Breast epithelium (tissue), 4 donors: ENCODE measurements around the gene SH3GL2. TPM values are rescaled to one million over a fixed set of nuclear protein-coding genes. Genes with fewer than 3 reads are reported as not detected.
"Not testable (repeated sequence)": the region's sequence is repeated elsewhere in the genome, so short reads cannot be mapped to it uniquely, and the experiment has no call there.

Experiments used
- DNase-seq, 2 donors: peaks; one replicate each; pipeline ENCODE4 v3.0.0-alpha.2; 2019; ENCODE audit warnings: low spot score in 2 of 2
- H3K27ac ChIP-seq, 2 donors: fragments of 200-600 bp; sonication (generic) in 1 of 2; one replicate each; pipeline ENCODE4 v1.5.1; 2016 to 2019; ENCODE audit warnings: mild to moderate bottlenecking in 1 of 2
- H3K27me3 ChIP-seq, 2 donors: fragments of 200-600 bp; sonication (generic) in 1 of 2; one replicate each; pipeline versions ENCODE4 v1.5.1 to v1.6.0; 2017 to 2019; ENCODE audit warnings: control low read depth in 1 of 2, mild to moderate bottlenecking in 1 of 2
- H3K36me3 ChIP-seq: fragments of 200-600 bp; one replicate; pipeline ENCODE4 v1.5.1; 2019
- H3K4me1 ChIP-seq, 2 donors: fragments of 200-600 bp; sonication (generic); one replicate each; pipeline ENCODE4 v1.5.1; 2016 to 2019; ENCODE audit warnings: control low read depth in 1 of 2
- H3K4me3 ChIP-seq, 3 donors: fragments of 200-600 bp; sonication (generic); 1 replicate in 2 of 3; 2 replicates in 1 of 3; pipeline ENCODE4 v1.5.1; 2016 to 2019; ENCODE audit warnings: mild to moderate bottlenecking in 3 of 3, moderate library complexity in 2 of 3
- H3K9me3 ChIP-seq, 2 donors: fragments of 200-600 bp; sonication (generic) in 1 of 2; one replicate each; pipeline ENCODE4 v1.5.1; 2016 to 2019; ENCODE audit warnings: control low read depth in 1 of 2
- POLR2A ChIP-seq: fragments of 450-650 bp; IDR thresholded peaks from one replicate; pipeline ENCODE4 v1.6.1; 2016; ENCODE audit warnings: antibody characterized with exemption, mild to moderate bottlenecking, moderate library complexity
- POLR2AphosphoS5 ChIP-seq, 3 donors: sonication (generic); formaldehyde crosslinking; IDR thresholded peaks; one replicate each; pipeline ENCODE4 v1.6.1; 2017; ENCODE audit warnings: antibody characterized with exemption in 3 of 3
- intact Hi-C: fragments of 100-400 bp; cut with DNase I; formaldehyde crosslinking; loops from one replicate; pipeline ENCODE4 v1.15.1; 2023; ENCODE audit warnings: low total_unique reads
- total RNA-seq, 3 donors: library from RNA; depleted of rRNA; stranded (reverse); fragments of >200 nt; gene quantifications; one replicate each; pipeline ENCODE4 v1.1.0, GENCODE V29; 2016
- TF ChIP-seq, protein P1 (sequence below), 3 donors: fragments of 450-650 bp; IDR thresholded peaks; one replicate each; pipeline ENCODE4 v1.5.1; 2016 to 2017; ENCODE audit warnings: antibody characterized with exemption in 3 of 3, mild to moderate bottlenecking in 3 of 3, moderate library complexity in 3 of 3

SH3GL2 gene
- total RNA-seq, 3 donors from 2014 or later = under 0.01 to 0.16 TPM; not detected in 1

DNA sequence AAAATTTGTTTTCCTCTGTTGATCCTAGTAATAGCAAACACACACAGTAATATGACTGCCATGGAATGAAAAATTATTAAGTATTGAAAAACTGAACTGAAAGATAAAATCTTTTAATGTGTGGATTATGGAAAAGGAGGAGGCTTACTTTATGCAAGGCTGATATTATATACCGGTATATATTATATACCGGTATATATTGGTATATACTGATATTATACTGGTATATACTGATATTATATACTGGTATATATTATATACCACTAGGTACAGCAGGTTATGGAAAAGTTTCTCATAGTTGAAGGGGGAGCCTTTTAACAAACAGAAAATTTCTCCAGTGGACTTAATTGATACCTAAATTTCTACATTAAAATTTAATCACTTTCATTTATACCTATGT, 181.4 kb downstream of the SH3GL2 start:
- H3K36me3 ChIP-seq = no peaks in the 10 kb centered on the region
- no peaks in the 10 kb centered on the region for H3K9me3 ChIP-seq
- no peak for DNase-seq
- H3K4me1 ChIP-seq = no peaks in the 10 kb centered on the region
- TF ChIP-seq POLR2AphosphoS5 (IDR thresholded peaks at IDR 0.05) = no peak
- TF ChIP-seq, protein P1, sequence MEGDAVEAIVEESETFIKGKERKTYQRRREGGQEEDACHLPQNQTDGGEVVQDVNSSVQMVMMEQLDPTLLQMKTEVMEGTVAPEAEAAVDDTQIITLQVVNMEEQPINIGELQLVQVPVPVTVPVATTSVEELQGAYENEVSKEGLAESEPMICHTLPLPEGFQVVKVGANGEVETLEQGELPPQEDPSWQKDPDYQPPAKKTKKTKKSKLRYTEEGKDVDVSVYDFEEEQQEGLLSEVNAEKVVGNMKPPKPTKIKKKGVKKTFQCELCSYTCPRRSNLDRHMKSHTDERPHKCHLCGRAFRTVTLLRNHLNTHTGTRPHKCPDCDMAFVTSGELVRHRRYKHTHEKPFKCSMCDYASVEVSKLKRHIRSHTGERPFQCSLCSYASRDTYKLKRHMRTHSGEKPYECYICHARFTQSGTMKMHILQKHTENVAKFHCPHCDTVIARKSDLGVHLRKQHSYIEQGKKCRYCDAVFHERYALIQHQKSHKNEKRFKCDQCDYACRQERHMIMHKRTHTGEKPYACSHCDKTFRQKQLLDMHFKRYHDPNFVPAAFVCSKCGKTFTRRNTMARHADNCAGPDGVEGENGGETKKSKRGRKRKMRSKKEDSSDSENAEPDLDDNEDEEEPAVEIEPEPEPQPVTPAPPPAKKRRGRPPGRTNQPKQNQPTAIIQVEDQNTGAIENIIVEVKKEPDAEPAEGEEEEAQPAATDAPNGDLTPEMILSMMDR (IDR thresholded peaks at IDR 0.05) = no peak
- TF ChIP-seq POLR2A = no peak
- no peak overlapping the region for H3K27ac ChIP-seq
- no peak overlapping the region for H3K4me3 ChIP-seq
- no peaks in the 10 kb centered on the region for H3K27me3 ChIP-seq
- intact Hi-C loops = no loop called here

DNA sequence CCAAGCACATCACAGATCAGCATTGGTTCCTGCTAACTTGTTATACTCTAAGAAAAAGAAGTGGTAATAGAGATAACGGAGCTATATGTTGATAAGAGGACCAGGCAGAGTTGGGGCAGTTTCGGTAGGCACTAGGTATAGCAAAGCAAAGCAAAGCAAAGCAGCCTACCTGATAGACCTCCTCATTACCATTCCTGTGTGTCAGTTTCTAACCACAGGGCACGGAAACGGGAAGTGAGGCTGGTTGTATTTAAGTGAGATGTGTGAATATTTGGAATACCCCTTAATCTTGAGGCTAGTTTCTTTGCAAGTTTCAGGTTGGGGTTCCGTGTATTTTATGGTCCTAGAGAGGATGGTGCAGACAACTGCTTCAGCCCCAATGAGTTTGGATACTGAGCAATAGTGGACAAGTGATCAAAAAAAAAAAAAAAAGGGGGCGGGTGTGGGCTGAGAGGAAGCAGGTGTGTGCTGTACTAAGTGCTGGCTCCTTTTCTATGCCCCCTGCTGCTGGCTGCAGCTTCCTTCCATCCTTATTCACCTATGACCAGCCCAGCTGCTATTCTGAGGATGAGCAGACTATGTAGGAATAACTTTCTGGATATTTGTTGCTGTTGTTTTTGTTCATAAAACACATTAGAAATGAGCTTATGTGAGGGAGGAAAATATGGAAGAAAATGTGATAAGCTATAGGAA, 183.3 kb downstream of the SH3GL2 start:
- TF ChIP-seq POLR2AphosphoS5 (IDR thresholded peaks at IDR 0.05) (no peak), POLR2A (no peak)
- TF ChIP-seq, protein P1 (IDR thresholded peaks at IDR 0.05) = no peak

DNA sequence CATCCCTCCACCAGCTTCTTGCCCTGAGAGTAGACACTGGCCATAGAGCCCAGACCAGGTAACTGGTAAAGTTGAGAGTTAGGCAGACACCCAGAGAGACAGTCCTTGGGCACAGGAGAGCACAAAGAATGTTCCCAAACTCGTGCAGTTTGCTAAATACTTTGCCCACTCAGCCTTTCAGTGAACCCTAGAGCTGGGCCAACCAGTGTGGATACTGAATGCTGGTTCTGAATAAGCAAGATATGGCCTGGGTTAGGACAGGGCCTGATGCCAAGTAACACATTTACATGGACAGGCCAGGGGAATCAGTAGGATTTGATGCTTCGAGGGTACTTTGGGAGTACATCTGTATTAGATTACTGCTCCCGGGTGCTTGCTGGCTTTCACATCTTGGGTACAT, 185.4 kb downstream of the SH3GL2 start:
- no peaks in the 10 kb centered on the region for H3K27me3 ChIP-seq
- H3K9me3 ChIP-seq = no peaks in the 10 kb centered on the region
- intact Hi-C loops = no loop called here
- TF ChIP-seq POLR2AphosphoS5 (IDR thresholded peaks at IDR 0.05) (no peak), POLR2A (no peak)
- TF ChIP-seq, protein P1 (IDR thresholded peaks at IDR 0.05) = no peak
- H3K36me3 ChIP-seq = no peaks in the 10 kb centered on the region
- DNase-seq = no peak
- no peak overlapping the region for H3K27ac ChIP-seq
- H3K4me3 ChIP-seq = no peak overlapping the region
- H3K4me1 ChIP-seq = no peaks in the 10 kb centered on the region

More for the DNA sequence above, 183.3 kb downstream of the SH3GL2 start:
- DNase-seq = no peak
- intact Hi-C loops = no loop called here
- no peak overlapping the region for H3K27ac ChIP-seq
- H3K36me3 ChIP-seq = no peaks in the 10 kb centered on the region
- H3K4me3 ChIP-seq = no peak overlapping the region
- H3K4me1 ChIP-seq = no peaks in the 10 kb centered on the region
- H3K27me3 ChIP-seq = no peaks in the 10 kb centered on the region
- no peaks in the 10 kb centered on the region for H3K9me3 ChIP-seq

DNA sequence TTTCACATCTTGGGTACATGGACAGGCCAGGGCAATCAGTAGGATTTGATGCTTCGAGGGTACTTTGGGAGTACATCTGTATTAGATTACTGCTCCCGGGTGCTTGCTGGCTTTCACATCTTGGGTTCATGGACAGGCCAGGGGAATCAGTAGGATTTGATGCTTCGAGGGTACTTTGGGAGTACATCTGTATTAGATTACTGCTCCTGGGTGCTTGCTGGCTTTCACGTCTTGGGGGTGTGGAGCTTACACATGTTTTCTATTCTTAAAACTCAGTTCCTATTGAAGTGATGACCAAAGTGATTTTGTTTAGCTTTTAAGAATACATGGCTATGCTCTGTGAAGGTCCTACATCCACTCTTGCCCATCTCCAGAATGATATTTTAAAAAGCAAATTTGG, 186.3 kb downstream of the SH3GL2 start:
- H3K4me1 ChIP-seq, H3K9me3 ChIP-seq, DNase-seq, H3K27ac ChIP-seq, intact Hi-C loops, H3K36me3 ChIP-seq, H3K27me3 ChIP-seq, H3K4me3 ChIP-seq: not testable (repeated sequence)

DNA sequence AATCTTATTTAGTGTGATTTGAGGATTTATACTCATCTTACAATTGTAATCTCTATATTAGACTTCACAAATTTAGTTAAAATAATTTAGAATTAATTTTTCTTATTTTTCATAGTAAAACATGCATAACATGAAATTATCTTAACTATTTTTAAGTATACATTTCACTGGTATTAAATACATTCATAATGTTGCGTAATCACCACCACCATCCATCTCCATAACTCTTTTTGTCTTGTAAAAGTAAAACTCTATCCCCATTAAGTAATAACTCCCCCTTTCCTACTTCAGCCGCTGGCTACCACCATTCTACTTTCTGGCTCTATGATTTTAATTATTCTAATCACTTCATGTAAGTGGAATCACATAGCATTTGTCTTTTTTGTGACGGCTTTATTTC, 193.4 kb downstream of the SH3GL2 start:
- no peak for DNase-seq
- intact Hi-C loops = no loop called here
- H3K27ac ChIP-seq = no peak overlapping the region
- no peaks in the 10 kb centered on the region for H3K9me3 ChIP-seq
- no peak overlapping the region for H3K4me3 ChIP-seq
- no peaks in the 10 kb centered on the region for H3K4me1 ChIP-seq
- TF ChIP-seq POLR2A (no peak), POLR2AphosphoS5 (IDR thresholded peaks at IDR 0.05) (no peak)
- TF ChIP-seq, protein P1 (IDR thresholded peaks at IDR 0.05) = no peak
- H3K27me3 ChIP-seq = no peaks in the 10 kb centered on the region
- no peaks in the 10 kb centered on the region for H3K36me3 ChIP-seq
